ENCODE data around the gene STRN.

DNA sequence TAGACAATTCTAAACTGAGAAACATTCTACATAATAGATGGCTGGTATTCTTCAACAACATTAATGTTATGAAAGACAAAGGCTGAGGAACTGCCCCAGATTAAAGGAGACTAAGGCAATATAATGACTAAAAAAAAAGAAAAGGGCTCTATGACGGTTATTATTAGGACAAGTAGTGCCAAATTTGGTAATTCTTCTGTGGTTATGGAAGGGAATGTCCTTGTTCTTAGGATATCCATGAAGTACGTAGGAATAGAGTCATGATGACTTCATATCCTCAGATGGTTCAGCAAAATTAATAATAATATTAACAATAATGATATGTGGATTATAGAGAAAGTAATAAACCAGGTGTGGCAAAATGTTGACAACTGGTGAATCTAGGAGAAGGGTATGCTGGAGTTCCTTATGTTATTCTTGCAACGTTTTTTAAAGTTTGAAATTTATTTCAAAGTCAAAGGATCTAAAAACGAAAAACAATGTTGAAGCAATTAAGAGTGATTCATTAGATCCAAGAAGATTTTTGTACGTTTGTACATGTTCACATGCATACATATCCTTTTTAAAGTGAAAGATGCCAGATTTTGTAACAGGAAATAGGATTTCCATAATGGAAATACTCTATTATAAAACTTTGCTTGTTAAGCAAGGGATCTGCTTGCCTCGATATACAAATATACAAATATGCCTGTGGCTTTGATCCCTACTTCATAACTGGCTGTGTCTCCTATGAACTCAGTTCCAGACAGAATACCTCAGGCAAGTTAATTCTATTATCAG, 27.7 kb upstream of the STRN start:
- TF ChIP-seq POLR2A (IDR thresholded peaks at IDR 0.05; ENCODE audit: low read depth, low read length) (no peak), TAF1 (IDR thresholded peaks at IDR 0.05; ENCODE audit: borderline replicate concordance, low read depth, low read length) (no peak), POLR2AphosphoS5 (IDR thresholded peaks at IDR 0.05; ENCODE audit: low read depth, low read length) (no peak)

All from GM12892 (cell line).